Measurements from ENCODE around the gene SLC44A3. TPM values are rescaled to one million over a fixed set of nuclear protein-coding genes. Genes with fewer than 3 reads are reported as not detected.
A peak's percentile ranks its signal among the peaks of the same experiment; 100 is the strongest.

Gene SLC44A3
- total RNA-seq, 1 donor from 2014 or later, result 70.4 TPM

- Mint-ChIP-seq H3K4me1 (ENCODE audit: low read depth) (peaks cover 14% of the 10 kb centered on the region), H3K27me3 (no peaks in the 10 kb centered on the region), H3K4me3 (ENCODE audit: low read depth) (no peak overlapping the region), H3K36me3 (ENCODE audit: insufficient read depth) (peaks cover 33% of the 10 kb centered on the region), H3K27ac (peak overlapping the region; percentile 50), H3K9me3 (ENCODE audit: low read depth) (no peaks in the 10 kb centered on the region)
- DNase-seq (ENCODE audit: low spot score, unreplicated experiment), result no peak
- no peak for TF ChIP-seq CTCF (IDR thresholded peaks at IDR 0.05; ENCODE audit: unreplicated experiment)
Measured at GRCh38 chr1:94892604-94893254, 72.6 kb downstream of the SLC44A3 start.

GRCh38 chr1:94894630-94895029 lies 74.5 kb downstream of the SLC44A3 start:
- no peak for TF ChIP-seq CTCF (IDR thresholded peaks at IDR 0.05; ENCODE audit: unreplicated experiment)
- peaks cover 32% of the 10 kb centered on the region for H3K36me3 Mint-ChIP-seq (ENCODE audit: insufficient read depth)
- peak overlapping the region; percentile 9 for H3K27ac Mint-ChIP-seq
- H3K4me3 Mint-ChIP-seq (ENCODE audit: low read depth), result no peak overlapping the region
- peaks cover 14% of the 10 kb centered on the region for H3K4me1 Mint-ChIP-seq (ENCODE audit: low read depth)
- no peaks in the 10 kb centered on the region for H3K9me3 Mint-ChIP-seq (ENCODE audit: low read depth)
- no peaks in the 10 kb centered on the region for H3K27me3 Mint-ChIP-seq
- no peak for DNase-seq (ENCODE audit: low spot score, unreplicated experiment)

- no peaks in the 10 kb centered on the region for H3K27me3 Mint-ChIP-seq
- H3K4me1 Mint-ChIP-seq (ENCODE audit: low read depth), result peaks cover 14% of the 10 kb centered on the region
- peak overlapping the region; percentile 18 for H3K27ac Mint-ChIP-seq
- no peak for DNase-seq (ENCODE audit: low spot score, unreplicated experiment)
- H3K9me3 Mint-ChIP-seq (ENCODE audit: low read depth), result no peaks in the 10 kb centered on the region
- no peak overlapping the region for H3K4me3 Mint-ChIP-seq (ENCODE audit: low read depth)
- peaks cover 30% of the 10 kb centered on the region for H3K36me3 Mint-ChIP-seq (ENCODE audit: insufficient read depth)
- no peak for TF ChIP-seq CTCF (IDR thresholded peaks at IDR 0.05; ENCODE audit: unreplicated experiment)
Measured at GRCh38 chr1:94895518-94895917, 75.4 kb downstream of the SLC44A3 start.

- peaks cover 29% of the 10 kb centered on the region for H3K36me3 Mint-ChIP-seq (ENCODE audit: insufficient read depth)
- DNase-seq (ENCODE audit: low spot score, unreplicated experiment), result no peak
- H3K4me1 Mint-ChIP-seq (ENCODE audit: low read depth), result peaks cover 18% of the 10 kb centered on the region
- H3K9me3 Mint-ChIP-seq (ENCODE audit: low read depth), result no peaks in the 10 kb centered on the region
- no peak overlapping the region for H3K4me3 Mint-ChIP-seq (ENCODE audit: low read depth)
- TF ChIP-seq CTCF (IDR thresholded peaks at IDR 0.05; ENCODE audit: unreplicated experiment), result no peak
- peak overlapping the region; percentile 33 for H3K27ac Mint-ChIP-seq
- no peaks in the 10 kb centered on the region for H3K27me3 Mint-ChIP-seq
Measured at GRCh38 chr1:94898491-94899385, 78.6 kb downstream of the SLC44A3 start.

GRCh38 chr1:94899756-94900155 lies 79.6 kb downstream of the SLC44A3 start:
- H3K27ac Mint-ChIP-seq, result no peak overlapping the region
- H3K4me1 Mint-ChIP-seq (ENCODE audit: low read depth), result peaks cover 17% of the 10 kb centered on the region
- no peaks in the 10 kb centered on the region for H3K27me3 Mint-ChIP-seq
- no peaks in the 10 kb centered on the region for H3K9me3 Mint-ChIP-seq (ENCODE audit: low read depth)
- no peak overlapping the region for H3K4me3 Mint-ChIP-seq (ENCODE audit: low read depth)
- H3K36me3 Mint-ChIP-seq (ENCODE audit: insufficient read depth), result peaks cover 21% of the 10 kb centered on the region
- no peak for DNase-seq (ENCODE audit: low spot score, unreplicated experiment)
- no peak for TF ChIP-seq CTCF (IDR thresholded peaks at IDR 0.05; ENCODE audit: unreplicated experiment)
